HG03378 (cell line): ENCODE measurements around the gene TARS2.

Experiments
- ATAC-seq: cut with Tn5 transposase; IDR thresholded peaks from one replicate; pipeline ENCODE4 v1.9.1; 2021; ENCODE audit warnings: mild to moderate bottlenecking, moderate library complexity; ENCODE audit not compliant: unreplicated experiment

The TARS2 gene

DNA sequence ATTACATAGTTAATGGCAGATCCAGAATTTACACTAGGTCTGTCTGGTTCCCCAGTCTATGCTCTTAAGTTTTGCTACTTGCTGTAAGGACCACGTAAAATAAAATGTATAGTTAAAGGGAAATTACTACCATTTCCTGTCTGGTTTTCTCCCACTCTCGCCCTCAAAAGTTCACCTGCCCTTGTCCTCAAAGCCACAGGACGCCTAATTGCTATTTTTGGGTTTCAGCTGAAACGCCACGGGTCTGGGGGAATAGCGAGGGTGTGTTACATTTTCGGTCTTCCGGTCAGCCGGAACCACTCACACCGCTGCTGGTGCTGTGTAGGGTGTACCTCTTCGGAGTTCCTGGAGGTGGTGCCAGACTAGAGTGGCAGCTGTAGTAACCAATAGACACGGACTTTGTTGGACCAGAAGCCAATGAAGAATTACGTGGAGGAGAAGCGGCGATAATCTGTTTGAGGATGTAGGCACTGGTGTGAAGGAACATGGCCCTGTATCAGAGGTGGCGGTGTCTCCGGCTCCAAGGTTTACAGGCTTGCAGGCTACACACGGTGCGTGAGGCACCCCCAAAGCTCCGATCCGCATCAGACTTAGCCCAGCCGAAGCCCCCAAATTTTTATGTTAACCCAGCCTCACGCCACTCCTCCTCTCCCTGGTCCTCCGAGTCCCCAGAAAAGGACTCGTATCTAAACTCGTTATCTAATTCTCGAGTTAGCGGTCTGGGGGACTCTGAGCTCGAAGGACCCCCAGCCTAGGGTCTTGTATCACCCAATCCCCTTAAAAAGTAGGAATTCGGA lies at the start of gene TARS2:
TARS2 (plus strand) TSS at position 454 of the 797 bp plus-strand sequence; CDS start at position 486, 32 bp downstream.
- ATAC-seq = peak; percentile 99

DNA sequence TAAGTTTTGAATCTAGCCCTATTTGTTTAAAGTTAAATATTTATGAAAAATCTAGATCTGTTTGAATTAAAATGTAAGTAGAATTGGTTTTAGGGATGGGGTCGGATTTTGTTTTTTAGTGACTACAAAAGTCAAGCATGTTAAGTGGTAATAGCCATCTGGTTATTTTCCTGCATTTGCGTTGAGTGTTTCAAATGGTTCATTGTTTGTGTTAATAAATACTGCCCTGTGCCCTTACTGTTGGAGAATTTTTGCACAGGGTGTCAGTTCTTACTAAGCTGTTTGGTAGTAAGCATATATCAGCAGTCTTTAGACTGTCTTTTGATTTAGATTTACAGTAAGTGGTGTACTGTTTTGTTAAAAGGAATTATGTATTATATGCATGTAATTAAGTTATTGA lies 46.1 kb upstream of the TARS2 start:
- ATAC-seq = no peak

GRCh38 chr1:150444232-150444631 lies 43.0 kb upstream of the TARS2 start:
- no peak for ATAC-seq

- ATAC-seq = no peak
Observed at GRCh38 chr1:150456146-150456647, 31.0 kb upstream of the TARS2 start.

GRCh38 chr1:150464422-150464826 lies 22.8 kb upstream of the TARS2 start:
- no peak for ATAC-seq

- no peak for ATAC-seq
Observed at GRCh38 chr1:150466964-150467363, 20.3 kb upstream of the TARS2 start.

GRCh38 chr1:150469291-150469690 lies 17.9 kb upstream of the TARS2 start:
- no peak for ATAC-seq

DNA sequence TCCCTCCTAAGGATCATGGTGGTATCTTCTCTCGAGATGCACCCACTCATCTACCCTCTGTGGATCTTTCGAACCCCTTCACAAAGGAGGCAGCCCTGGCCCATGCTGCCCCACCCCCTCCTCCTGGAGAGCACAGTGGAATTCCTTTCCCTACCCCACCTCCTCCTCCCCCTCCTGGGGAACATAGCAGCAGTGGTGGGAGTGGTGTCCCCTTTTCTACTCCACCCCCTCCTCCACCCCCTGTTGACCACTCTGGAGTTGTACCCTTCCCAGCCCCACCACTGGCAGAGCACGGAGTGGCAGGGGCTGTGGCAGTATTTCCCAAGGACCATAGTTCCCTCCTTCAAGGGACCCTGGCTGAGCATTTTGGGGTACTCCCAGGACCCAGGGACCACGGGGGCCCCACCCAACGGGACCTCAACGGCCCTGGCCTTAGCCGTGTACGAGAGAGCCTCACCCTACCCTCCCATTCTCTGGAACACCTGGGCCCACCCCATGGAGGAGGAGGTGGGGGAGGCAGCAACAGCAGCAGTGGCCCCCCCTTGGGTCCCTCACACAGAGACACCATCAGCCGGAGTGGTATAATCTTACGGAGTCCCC lies 14.5 kb upstream of the TARS2 start:
- no peak for ATAC-seq

GRCh38 chr1:150473659-150474058 lies 13.6 kb upstream of the TARS2 start:
- no peak for ATAC-seq

DNA sequence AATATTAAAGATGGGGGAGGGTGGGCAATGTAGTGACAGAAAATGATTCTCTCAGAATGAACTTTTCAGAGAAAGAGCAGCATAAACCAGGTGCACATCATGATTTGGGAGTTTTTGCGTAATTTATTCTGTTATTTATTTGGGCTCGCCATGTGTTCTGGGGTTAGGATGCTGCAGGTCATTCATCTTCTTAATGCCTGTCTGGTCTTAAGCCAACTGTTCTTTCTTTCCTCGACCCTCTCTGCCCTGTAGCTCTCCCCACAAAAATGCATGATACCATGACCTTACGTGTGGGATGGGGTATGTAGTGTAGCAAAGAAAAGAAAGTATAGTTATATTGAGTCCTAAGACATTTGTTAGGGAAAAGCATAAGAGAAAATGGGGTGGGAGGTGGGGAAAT lies 12.3 kb upstream of the TARS2 start:
- no peak for ATAC-seq

DNA sequence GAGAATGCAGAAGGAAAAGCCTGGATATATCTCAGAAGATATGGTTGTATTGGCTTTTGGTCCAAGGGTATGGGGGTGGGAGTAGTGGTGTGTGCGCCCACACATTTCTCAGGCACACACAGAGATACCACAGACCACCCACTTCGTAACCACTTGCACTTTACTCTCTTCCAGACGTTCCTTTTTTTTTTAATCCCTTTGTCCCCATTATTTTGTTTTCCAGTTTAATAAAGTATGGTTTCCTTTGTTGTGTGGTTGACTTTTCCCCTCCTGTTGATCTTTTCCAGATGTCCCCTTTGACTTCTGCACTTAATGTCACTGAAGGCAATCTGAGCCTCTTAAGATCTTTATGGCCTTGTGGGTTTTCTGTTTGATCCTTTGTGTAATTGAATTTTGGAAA lies 10.5 kb upstream of the TARS2 start:
- no peak for ATAC-seq

GRCh38 chr1:150477320-150477719 lies 9.9 kb upstream of the TARS2 start:
- no peak for ATAC-seq

DNA sequence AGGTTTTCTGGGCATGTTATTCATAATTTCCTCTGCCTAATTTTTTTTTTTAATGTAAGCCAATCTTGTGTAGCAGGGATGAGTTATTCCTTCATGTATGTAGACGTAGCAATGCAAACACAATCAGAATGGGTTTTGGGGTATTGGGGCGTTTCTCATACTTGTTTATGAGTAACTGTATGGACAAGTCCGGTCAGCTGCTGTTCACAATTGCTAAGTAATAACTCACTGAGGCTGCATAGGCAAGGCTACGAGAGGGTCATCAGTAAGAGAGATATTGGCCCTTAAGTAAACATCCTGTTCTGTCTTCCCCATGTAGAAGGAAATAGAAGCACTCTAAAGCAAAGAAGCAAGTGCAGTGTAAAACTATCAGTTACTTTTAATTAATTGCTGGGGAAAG lies 9.5 kb upstream of the TARS2 start:
- no peak for ATAC-seq

DNA sequence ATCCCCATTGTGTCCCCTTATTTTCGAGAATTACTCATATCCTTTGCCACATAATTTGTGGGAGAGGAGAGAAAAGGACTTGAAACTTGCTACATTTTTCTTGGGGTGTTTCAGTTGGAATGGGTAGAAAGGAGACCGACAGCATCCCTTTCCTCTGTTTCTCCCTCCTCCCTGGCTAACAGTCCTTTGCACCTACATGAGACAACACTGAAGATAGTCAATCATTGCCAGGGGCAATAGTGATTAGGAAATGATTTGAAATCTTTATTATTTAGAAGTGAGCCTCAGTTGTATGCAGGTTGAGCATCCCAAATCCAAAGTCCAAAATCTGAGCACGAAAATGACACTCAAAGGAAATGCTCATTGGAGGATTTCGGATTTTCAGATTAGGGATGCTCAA lies 7.8 kb upstream of the TARS2 start:
- ATAC-seq = no peak

DNA sequence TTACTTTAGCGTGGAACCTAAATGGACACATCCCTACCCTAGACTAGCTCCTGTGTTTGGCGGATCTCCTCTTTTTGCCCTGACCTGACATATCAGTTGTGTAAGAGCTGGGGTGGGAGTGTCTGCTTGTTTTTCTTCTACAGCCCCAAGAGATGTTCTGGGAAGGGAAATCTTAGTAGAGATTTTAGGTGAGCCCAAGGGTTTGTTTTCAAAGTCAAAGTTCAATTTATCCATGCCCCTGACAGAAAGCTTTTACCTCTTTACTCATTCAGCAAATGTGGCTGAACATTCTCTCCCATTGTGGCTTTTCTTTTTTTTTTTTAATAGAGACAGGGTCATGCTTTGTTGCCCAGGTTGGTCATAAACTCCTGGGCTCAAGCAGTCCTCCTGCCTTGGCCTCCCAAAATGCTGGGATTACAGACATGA lies 7.3 kb upstream of the TARS2 start:
- no peak for ATAC-seq

DNA sequence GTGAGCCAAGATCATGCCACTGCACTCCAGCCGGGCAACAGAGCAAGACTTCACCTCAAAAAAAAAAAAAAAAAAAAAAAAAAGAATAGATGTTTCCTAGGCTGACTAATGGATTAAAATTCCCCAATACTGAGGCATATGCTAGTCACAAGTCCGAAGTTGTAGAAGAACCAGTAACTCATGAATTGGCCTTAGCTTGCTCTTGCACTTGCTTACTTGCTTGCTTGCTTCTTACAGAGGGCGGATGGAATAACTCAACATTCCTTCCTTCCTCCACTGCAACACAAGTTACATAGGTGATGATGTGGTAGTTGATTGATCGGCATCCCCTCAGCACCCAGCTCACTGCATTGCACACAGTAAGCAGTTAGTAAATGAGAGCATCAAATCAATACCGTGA lies 2.8 kb upstream of the TARS2 start:
- ATAC-seq = no peak

GRCh38 chr1:150484861-150485260 lies 2.4 kb upstream of the TARS2 start:
- no peak for ATAC-seq

DNA sequence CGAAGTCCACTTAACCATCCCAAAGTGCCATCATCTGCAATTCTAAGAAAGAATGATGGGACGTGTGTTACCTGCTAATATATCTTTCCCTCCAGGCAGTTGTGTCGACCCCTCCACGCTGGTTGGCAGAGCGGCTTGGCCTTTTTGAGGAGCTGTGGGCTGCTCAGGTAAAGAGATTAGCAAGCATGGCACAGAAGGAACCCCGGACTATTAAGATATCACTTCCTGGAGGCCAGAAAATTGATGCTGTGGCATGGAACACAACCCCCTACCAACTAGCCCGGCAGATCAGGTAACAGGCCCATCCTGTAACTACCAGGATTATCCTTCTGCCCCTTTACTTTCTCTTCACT lies 520 bp downstream of the TARS2 start:
- no peak for ATAC-seq

DNA sequence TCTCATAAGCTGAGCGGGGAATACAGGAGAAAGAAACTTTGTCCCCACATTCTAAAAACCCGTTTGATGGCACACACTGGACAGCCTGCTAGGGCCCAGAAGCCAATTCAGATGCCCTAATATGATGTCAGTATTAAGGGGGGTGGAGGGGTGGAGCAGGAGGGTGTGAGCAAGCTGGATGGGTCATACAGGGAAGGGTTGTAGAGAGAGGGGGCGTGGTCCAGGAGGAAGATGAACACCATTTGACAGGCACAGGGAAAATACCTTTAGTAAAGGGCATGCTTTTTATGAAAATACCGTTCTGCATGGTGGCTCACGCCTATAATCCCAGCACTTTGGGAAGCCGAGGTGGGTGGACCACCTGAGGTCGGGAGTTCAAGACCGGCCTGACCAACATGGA lies 6.0 kb downstream of the TARS2 start:
- no peak for ATAC-seq

DNA sequence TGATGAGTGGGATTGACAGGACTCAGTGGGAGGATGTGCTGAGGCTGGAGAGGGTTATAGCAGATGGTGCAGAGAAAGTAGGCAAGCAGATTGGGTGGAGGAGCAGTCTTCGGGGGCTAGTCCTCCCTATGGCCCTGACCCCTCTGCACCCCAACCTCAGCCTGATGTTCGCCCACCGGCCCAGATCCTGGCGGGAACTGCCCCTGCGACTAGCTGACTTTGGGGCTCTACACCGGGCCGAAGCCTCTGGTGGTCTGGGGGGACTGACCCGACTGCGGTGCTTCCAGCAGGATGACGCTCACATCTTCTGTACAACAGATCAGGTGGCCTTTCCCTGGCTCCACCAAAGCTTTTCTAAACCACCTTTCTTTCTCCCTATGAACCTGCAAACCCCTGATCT lies 11.1 kb downstream of the TARS2 start:
- no peak for ATAC-seq

DNA sequence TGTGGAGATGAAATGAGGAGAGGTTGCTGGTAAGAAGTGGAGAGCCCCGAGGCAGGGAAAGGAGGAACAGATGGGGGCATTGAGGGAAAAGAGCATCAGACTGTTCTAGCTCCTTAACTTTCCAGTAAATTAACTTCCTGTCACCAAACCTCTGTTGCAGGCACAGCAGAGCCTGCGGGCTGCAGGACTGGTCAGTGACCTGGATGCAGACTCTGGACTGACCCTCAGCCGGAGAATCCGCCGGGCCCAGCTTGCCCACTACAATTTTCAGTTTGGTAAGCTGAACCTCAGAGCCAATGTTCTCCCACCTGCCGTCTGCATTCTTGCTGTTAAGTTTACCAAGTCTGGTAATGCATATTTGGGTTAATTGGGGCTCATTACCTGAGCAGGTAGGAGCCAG lies 18.2 kb downstream of the TARS2 start:
- no peak for ATAC-seq
